SK-N-SH treated with all-trans-retinoic acid at 6 μM for 48 hours (cell line): ENCODE data around the gene CTNNBL1.

Experiments used
- ESRRG ChIP-seq: fragments of 250-450 bp; sonication (Bioruptor Pico); IDR thresholded peaks from 2 replicates; pipeline ENCODE4 v1.6.1; 2021; ENCODE audit warnings: mild to moderate bottlenecking
- ISL1 ChIP-seq: fragments of 250-450 bp; sonication (Bioruptor Pico); IDR thresholded peaks from 2 replicates; pipeline ENCODE4 v2.1.2; 2022; ENCODE audit warnings: mild to moderate bottlenecking, moderate library complexity
- OSR1 ChIP-seq: fragments of 250-450 bp; sonication (Bioruptor Pico); IDR thresholded peaks from 2 replicates; pipeline ENCODE4 v1.8.0; 2022; ENCODE audit warnings: moderate library complexity, mild to moderate bottlenecking, inconsistent platforms
- PPARA ChIP-seq: fragments of 250-450 bp; sonication (Bioruptor Pico); IDR thresholded peaks from 2 replicates; pipeline ENCODE4 v1.5.0; 2020; ENCODE audit warnings: mild to moderate bottlenecking, borderline replicate concordance
- RARB ChIP-seq: fragments of 250-450 bp; sonication (Bioruptor Pico); IDR thresholded peaks from 2 replicates; pipeline ENCODE4 v1.8.0; 2021; ENCODE audit warnings: mild to moderate bottlenecking, moderate library complexity
- TOX ChIP-seq: fragments of 250-450 bp; sonication (Bioruptor Pico); IDR thresholded peaks from 2 replicates; pipeline ENCODE4 v1.8.0; 2021; ENCODE audit warnings: mild to moderate bottlenecking, moderate library complexity, borderline replicate concordance
- ZNF565 ChIP-seq: fragments of 450-650 bp; formaldehyde crosslinking; conservative IDR thresholded peaks from 2 replicates; pipeline ENCODE4 v1.5.0; 2020; ENCODE audit warnings: low read depth, mild to moderate bottlenecking, moderate library complexity
- TF ChIP-seq, protein P1 (sequence below): fragments of 250-450 bp; sonication (Bioruptor Pico); IDR thresholded peaks from 2 replicates; pipeline ENCODE4 v1.8.0; 2020; ENCODE audit warnings: mild to moderate bottlenecking, moderate library complexity, borderline replicate concordance
- TF ChIP-seq, protein P2 (sequence below): fragments of 250-450 bp; sonication (Bioruptor Pico); IDR thresholded peaks from 2 replicates; pipeline ENCODE4 v1.8.0; 2021; ENCODE audit warnings: low read depth, mild to moderate bottlenecking, moderate library complexity, borderline replicate concordance

DNA sequence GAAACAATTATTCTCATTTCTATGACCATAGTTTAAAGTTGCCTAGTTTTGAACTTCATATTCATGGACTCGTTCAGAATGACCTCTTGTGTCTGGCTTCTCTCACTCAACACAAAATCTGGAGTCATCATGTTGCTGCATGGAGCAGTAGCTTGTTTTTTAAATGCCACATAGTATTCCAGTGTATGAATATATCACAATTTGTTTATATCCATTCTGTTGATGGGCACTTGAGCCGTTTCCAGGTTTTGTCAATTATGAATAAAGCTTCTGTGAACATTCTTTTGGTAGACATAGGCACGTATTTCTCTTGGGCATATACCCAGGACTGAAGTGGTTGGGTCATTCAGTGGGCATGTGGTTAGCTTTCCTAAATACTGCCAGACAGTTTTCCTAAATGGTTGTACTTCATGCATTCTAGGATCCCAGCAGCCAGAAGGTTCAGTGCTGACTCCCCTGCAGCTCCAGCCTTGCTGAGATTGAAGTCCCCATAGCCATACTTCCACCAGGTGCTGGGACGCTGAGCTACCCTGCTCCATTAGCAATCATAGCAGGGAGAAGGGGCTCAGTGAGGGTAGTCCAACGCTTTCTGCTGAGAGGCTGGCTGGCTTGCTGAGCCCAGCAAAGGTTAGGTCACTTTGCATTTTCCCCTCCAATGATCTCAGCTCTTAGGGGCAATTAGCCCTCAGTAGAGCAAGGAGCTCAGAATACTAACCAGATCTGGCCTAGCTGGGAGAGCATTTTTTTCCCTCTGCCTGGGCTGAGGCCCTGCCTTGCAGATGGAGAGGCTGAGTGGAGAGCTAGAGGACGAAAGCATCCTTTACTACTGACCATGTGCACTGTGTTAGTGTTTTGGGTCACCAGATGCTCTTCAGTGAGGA lies 35.7 kb upstream of the CTNNBL1 start:
- TF ChIP-seq OSR1 (CRISPR knock-in tag): no peak
- TF ChIP-seq, protein P1, sequence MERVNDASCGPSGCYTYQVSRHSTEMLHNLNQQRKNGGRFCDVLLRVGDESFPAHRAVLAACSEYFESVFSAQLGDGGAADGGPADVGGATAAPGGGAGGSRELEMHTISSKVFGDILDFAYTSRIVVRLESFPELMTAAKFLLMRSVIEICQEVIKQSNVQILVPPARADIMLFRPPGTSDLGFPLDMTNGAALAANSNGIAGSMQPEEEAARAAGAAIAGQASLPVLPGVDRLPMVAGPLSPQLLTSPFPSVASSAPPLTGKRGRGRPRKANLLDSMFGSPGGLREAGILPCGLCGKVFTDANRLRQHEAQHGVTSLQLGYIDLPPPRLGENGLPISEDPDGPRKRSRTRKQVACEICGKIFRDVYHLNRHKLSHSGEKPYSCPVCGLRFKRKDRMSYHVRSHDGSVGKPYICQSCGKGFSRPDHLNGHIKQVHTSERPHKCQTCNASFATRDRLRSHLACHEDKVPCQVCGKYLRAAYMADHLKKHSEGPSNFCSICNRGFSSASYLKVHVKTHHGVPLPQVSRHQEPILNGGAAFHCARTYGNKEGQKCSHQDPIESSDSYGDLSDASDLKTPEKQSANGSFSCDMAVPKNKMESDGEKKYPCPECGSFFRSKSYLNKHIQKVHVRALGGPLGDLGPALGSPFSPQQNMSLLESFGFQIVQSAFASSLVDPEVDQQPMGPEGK: no peak
- TF ChIP-seq PPARA (CRISPR knock-in tag): no peak
- no peak for TF ChIP-seq ISL1 (CRISPR knock-in tag)
- TF ChIP-seq ZNF565 (CRISPR knock-in tag): no peak
- no peak for TF ChIP-seq RARB (CRISPR knock-in tag)
- TF ChIP-seq TOX (CRISPR knock-in tag): no peak
- TF ChIP-seq ESRRG (CRISPR knock-in tag): no peak
- TF ChIP-seq, protein P2, sequence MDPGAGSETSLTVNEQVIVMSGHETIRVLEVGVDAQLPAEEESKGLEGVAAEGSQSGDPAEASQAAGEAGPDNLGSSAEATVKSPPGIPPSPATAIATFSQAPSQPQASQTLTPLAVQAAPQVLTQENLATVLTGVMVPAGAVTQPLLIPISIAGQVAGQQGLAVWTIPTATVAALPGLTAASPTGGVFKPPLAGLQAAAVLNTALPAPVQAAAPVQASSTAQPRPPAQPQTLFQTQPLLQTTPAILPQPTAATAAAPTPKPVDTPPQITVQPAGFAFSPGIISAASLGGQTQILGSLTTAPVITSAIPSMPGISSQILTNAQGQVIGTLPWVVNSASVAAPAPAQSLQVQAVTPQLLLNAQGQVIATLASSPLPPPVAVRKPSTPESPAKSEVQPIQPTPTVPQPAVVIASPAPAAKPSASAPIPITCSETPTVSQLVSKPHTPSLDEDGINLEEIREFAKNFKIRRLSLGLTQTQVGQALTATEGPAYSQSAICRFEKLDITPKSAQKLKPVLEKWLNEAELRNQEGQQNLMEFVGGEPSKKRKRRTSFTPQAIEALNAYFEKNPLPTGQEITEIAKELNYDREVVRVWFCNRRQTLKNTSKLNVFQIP (CRISPR knock-in tag): no peak
